Measurements from ENCODE around the gene PPM1H.
"Not testable (repeated sequence)": the region's sequence is repeated elsewhere in the genome, so short reads cannot be mapped to it uniquely, and the experiment has no call there.

Gene PPM1H

DNA sequence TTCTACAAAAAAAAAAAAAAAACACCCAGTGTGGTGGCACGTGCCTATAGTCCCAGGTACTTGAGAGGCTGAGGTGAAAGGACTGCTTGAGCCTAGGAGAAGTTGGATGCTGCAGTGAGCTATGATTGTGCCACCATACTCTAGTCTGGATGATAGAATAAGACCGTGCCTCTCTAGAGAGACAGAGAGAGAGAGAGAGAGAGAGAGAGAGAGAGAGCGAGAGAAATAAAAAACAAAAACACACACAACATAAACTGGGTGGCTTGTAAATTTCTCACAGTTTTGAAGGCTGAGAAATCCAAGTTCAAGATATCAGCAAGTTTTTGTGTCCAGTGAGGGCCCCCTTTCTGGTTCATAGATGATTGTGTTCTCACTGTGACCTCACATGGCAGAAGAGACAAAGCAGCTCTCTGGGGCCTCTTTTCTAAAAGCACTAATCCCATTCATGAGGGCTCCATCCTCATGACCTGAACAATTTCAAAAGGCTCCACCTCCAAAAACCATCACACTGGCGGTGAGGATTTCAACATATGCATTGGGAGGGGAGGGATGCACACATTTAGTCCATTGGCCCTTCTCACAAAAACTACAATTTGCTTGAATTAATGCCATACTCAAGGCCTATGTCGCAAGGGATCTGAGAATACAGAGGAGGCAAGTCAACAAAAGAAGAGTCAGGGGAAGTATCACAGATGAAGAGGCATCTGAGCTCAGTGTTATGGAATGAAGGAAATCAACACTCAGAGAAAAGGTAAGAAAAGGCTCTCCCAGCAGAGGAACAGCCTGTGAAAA lies 94.9 kb downstream of the PPM1H start:
- DNase-seq (ENCODE audit: low spot score), result no peak

GRCh38 chr12:62834971-62835547 lies 99.9 kb downstream of the PPM1H start:
- no peak for DNase-seq (ENCODE audit: low spot score)

GRCh38 chr12:62834406-62834805 lies 100.5 kb downstream of the PPM1H start:
- DNase-seq (ENCODE audit: low spot score), result no peak

DNA sequence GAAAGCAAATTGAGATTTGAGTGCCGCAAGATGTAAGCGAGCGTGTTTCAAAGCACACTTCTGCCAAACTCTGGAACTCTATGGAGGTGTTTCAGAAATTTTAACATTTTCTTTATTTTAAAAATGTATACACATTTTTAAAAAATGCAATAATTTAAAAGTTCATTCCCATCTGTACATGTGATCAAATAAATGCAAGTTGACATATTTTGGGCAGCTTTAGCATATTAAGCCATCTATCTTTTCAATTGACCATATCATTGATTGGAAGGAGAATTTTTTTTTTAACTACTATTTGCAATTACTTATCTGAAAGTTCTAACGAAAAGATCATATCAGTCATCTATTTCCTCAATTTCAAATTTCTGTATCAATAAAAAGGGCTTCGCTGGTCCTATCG lies 101.3 kb downstream of the PPM1H start:
- no peak for DNase-seq (ENCODE audit: low spot score)

DNA sequence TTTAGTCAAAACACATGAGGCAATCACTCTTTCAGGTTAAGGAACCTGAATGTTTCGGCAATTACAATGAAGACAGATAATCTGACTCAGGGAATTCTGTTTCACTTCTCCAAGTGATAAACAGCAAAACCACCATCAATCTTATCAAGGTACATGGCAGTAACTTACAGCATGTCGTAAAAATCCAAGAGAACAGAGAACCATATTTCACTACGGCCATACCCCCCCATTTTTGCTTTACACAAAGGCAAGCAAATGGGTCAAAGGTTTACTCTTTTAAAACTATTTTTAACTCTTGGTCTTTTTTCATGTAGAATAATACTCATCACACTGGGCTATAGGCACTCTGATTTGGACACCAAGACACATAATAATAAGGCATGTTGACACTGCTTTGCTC lies 102.4 kb downstream of the PPM1H start:
- no peak for DNase-seq (ENCODE audit: low spot score)

- DNase-seq (ENCODE audit: low spot score), result no peak
Observed at GRCh38 chr12:62832027-62832426, 102.9 kb downstream of the PPM1H start.

- no peak for DNase-seq (ENCODE audit: low spot score)
Observed at GRCh38 chr12:62827855-62828254, 107.1 kb downstream of the PPM1H start.

- no peak for DNase-seq (ENCODE audit: low spot score)
Observed at GRCh38 chr12:62827042-62827441, 107.9 kb downstream of the PPM1H start.

- no peak for DNase-seq (ENCODE audit: low spot score)
Observed at GRCh38 chr12:62817556-62818271, 117.2 kb downstream of the PPM1H start.

- no peak for DNase-seq (ENCODE audit: low spot score)
Observed at GRCh38 chr12:62814243-62814642, 120.7 kb downstream of the PPM1H start.

DNA sequence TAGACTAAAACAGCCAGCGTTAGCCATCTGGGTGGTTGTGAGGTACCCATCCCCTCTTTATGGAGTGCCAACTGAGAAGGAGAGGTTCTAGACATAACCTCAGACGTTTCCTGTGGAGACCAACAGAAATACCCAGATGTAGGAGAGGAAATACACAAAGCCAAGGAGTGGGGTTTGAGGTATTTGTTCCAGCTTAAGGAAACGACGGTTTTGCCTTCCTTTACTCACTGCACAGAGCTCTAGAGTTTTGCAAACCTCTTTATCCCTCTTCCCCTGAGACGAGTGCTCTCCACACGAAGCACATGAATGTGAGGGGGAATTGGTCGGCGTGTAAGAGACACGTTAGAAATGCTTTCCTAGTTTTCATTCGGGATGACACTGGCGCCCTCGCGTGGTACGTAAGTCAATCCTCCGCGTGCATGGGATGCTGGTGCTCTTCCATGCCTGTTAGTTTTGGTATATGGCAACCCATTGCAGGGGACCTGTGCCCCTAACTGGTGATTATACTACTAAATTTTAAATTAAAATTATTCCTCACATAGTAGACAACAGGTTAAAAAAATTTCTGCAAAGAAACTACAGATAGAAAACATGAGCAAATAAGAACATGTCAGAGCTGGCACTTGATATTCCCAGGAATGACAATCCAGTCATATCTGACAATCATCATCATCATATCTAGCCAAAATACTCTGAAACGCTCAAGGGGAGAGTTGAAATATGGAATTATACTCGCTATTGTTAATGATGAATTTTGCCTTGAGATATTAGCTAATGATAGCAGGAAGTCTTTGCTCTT lies 121.7 kb downstream of the PPM1H start:
- DNase-seq (ENCODE audit: low spot score), result peak; percentile 58

DNA sequence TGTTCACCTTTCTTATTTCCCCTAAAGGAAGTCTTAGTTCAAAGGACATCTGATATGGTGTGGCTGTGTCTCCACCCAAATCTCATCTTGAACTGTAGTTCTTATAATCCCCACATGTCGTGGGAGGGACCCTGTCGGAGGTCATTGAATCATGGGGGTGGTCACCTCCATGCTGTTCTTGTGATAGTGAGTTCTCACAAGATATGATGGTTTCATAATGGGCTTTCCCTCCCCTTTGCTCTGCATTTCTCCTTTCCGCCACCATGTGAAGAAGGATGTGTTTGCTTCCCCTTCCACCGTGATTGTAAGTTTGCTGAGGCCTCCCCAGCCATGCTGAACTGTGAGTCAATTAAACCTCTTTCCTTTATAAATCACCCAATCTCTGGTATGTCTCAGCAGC lies 123.5 kb downstream of the PPM1H start:
- DNase-seq (ENCODE audit: low spot score), result not testable (repeated sequence)

GRCh38 chr12:62808166-62808879 lies 126.6 kb downstream of the PPM1H start:
- no peak for DNase-seq (ENCODE audit: low spot score)

- no peak for DNase-seq (ENCODE audit: low spot score)
Observed at GRCh38 chr12:62806893-62807292, 128.1 kb downstream of the PPM1H start.

DNA sequence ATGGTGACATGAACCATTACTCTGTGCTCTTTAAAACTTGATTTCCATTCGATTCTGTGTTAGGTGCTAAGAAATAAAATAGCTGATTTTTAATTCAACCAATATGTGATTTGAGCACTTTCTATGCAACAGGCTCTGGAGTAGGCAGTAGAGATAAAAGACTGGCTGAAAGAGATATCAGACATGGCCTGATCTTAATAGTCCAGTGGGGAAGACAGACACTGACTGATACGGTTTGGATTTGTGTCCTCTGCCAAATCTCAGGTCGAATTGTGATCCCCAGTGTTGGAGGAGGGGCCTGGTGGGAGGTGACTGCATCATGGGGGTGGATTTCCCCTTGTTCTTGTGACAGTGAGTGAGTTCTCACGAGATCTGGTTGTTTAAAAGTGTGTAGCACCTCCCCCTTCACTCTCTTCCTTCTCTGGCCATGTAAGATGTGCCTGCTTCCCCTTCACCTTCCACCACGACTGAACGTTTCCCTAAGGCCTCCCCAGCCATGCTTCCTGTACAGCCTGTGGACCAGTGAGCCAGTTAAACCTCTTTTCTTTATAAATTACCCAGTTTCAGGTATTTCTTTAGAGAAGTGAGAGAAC lies 128.6 kb downstream of the PPM1H start:
- no peak for DNase-seq (ENCODE audit: low spot score)

GRCh38 chr12:62805517-62805916 lies 129.4 kb downstream of the PPM1H start:
- DNase-seq (ENCODE audit: low spot score), result no peak

DNA sequence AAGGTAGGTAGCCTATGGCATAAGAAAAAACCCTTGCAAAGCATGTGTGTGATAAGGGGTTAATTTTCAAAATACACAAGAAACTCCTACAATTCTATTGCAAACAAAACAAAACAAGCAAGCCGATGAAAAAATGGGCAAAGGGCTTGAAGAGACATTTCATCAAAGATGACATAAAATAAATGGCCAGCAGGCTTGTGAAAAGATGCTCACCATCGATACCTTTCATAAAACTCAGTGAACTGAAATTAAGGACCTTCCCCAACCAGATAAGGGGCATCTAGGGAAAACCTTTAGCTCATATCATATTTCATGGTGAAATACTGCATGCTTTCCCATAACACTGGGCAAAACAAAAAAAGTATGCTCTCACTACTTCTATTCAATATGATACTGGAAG lies 131.2 kb downstream of the PPM1H start:
- no peak for DNase-seq (ENCODE audit: low spot score)

DNA sequence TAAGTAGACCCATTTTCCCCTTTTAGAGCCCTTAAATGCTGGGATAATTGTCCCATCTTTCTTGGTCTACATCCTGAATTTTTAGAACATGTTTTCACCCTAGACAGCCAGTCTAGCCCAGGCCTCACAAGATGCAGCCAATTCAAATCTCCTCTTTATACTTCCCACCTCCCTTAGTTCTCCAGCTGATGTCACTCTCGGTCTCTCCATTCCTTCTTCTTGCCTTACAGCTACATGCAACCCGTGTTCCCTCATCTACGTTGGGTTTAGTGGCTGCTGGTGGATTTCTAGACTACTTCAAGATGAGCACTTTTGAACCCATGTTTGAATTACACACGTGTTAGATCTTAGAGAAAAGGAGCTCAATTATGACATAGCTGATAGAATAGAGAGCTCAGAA lies 132.0 kb downstream of the PPM1H start:
- DNase-seq (ENCODE audit: low spot score), result no peak

DNA sequence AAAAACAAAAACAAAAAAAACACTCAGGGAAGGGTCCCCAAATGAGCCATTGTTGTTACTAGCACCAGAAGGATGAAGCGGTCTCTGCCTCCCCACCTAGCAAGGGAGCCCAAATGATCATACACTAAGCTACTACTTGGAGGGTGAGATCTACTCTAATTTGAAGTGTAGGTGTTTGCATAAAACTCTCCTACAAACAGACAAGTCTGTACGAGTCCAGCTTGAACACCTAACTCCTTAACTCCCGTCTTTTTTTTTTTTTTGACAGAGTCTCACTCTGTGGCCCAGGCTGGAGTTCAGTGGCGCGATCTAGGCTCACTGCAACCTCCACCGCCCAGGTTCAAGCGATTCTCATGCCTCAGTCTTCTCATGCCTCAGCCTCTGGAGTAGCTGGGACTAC lies 132.6 kb downstream of the PPM1H start:
- no peak for DNase-seq (ENCODE audit: low spot score)

DNA sequence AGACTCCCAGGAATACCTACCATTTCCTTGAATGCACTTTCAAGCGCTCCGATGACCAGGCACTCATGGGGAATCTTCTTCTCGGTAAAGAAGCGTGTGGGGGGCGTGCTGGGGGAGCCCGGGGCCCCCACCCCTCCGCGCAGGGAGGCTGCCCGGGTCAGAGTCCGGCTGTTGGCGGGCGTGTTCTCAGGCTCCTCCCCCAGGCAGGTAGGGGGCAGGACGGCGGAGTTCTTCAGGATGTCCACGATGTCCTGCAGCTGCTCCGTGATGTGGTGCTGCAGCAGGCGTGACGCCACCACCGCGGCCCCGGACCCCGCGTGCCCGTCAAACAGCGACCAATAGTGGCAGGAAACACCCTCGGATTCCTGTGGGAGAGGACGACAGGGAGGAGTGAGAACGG lies 133.2 kb downstream of the PPM1H start:
- no peak for DNase-seq (ENCODE audit: low spot score)

- DNase-seq (ENCODE audit: low spot score), result no peak
Observed at GRCh38 chr12:62800707-62801400, 134.1 kb downstream of the PPM1H start.
